NCI-H2171 (cell line): ENCODE data around the gene NBR1.
"Not testable (repeated sequence)": the region's sequence is repeated elsewhere in the genome, so short reads cannot be mapped to it uniquely, and the experiment has no call there.

Experiments
- DNase-seq: peaks from one replicate; lab custom pipeline; 2025; lab: John Stamatoyannopoulos, UW

Gene NBR1

DNA sequence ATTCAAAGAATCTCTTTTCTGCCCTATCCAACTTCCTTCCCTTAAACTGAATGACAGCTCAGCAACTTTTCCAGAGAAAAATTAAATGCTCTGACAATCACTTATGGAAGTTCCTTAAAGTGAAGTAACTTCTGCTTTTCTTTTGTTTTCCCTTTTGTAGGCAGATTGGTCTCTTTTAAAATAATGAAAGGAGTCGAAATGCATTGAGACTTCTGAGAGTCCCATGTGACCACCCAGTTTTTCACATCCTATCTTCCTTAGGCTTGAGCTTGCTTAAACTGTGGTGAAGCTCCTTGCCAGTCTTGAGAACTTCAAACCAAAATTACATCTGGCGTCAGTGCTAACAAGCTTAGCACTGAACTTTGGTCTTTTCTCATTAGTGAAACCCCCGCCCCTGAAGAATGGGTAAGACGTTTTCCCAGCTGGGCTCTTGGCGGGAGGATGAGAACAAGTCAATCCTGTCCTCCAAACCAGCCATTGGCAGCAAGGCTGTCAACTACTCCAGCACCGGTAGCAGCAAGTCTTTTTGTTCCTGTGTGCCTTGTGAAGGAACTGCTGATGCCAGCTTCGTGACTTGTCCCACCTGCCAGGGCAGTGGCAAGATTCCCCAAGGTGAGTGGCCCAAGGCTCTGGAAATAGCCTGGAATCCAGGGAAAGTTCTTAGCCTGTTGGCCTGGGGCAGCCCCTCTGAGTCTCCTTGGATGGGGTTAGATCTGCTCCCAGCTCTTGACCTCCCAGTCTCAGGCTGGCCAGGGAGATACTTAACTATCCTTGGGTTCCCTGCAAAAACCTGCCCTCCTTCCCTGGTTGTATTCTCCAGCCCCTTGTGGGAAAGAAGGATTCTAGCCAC is 41.9 kb downstream of the NBR1 start:
- DNase-seq, result no peak

DNA sequence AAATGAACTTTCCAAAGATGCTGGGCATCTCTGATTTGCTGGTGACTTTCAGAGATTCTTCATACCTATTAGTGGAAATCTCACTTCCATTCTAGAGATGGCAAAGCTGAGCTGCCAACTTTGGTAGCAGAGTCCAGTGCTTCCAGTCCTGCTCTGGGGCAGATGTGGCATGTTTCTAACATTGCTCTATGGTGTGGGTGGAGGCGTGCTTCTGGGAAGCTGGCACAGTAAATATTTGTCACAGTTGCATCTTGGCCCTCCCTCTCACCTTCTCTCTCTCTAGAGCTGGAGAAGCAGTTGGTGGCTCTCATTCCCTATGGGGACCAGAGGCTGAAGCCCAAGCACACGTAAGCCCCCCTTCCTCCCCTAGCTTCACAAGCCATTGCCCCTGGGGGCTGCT is 42.5 kb downstream of the NBR1 start:
- no peak for DNase-seq

DNA sequence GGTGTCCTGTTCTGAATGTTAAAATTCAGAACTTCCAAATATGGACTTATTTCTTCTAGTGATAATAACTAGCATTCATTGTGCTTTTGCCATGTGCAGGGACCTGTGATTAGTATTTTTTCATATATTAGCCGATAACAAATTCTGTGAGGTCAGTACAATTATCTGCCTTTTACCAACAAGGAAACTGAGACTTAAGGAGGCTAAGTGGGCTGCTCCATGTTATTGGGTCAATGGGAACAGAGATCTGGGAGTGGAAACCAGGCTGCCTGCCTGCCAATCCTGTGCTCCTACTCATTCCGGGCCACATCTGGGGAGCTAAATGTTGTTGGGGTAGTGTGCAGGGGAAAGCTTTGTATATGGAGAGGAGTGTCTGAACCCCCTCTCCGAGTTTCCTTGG is 44.3 kb downstream of the NBR1 start:
- DNase-seq, result no peak

DNA sequence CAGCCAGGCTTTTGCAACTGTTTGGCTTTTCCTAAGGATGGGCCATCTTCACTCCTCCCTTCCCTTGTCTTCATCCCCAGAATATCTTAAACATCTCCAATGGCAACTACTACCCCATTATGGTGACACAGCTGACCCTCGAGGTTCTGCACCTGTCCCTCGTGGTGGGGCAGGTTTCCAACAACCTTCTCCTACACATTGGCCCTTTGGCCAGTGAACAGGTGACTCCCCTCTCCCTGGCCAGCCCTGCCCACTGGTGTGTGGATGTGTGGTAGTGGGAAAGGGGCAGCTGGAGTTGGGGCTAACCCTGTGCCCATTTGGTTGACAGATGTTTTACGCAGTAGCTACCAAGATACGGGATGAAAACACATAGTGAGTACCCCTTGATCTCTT is 45.4 kb downstream of the NBR1 start:
- DNase-seq, result no peak

DNA sequence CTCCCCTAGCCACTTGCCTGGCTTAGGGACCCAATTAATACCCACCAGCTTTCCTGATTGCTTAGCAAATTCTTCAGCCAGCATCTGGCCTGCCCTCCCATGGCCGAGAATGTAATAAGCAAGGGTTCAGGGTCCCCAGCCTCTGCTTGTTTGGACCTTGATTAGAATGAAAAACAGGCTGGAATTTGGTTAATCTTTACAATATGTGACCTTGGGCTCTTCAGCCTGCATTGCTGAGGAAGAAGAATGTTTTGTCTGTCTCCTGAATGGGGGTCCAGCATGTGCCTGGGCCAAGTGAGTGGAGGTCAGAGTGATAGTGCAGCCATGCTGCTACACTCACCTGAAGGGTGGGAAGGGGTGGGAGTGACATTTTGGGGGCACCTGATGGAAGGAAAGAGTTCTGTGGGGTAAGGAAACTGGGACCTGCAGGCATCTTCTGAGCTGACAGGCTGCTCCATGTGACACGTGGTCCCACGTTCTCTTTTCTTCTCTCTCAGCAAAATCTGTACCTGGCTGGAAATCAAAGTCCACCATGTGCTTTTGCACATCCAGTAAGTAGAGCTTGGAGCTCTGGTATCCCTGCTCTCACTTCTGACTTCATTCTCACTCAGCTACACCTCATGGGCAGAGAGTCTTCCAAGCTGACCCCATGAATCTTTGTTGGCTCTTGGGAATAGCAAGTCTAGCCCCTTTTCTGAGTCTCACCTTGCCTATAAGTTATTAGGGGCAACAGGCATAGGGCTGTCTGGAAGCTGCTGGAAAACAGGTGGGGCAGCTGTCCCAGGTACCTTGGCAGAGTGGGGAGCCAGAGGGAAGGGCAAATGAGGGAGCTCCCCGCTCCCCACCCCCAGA is 46.0 kb downstream of the NBR1 start:
- DNase-seq, result no peak

DNA sequence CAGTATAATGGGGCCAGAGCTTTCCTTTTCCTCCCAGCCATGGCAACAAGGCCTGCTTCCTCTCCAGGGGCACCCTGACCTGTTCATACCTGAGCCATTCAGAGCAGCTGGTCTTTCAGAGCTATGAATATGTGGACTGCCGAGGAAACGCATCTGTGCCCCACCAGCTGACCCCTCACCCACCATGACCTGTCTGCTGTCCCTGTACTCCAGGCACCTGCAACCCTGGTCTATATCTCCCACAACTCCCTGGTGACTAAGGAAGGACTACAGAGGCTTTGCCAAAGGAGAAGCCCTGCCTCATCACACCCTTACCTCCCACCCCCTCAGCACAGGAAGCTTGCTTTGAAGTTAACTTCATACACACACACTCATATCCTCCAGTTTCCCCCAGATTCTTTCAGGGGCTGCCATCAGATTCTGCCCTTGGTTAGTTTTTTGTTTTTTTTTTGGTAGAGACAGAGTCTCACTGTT is 46.6 kb downstream of the NBR1 start:
- DNase-seq, result no peak

DNA sequence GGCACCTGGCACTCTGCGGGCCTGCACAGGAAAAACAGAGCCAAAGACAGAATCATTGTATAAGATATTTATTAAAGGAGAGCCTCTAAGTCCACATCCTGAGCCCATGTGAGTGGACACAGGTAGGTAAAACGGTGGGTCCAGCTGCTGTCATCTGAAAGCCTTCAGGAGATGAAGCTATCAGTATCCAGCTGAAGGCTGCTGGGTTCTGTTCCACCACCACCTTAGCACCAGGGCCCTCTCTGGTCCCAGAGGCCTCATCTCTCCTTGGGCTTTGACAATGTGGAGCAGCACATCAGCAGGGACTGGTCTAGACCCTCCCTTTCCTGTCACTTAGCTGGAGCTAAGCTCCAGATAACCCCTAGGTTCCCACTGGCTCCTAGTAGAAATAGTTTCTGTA is 48.0 kb downstream of the NBR1 start:
- DNase-seq, result no peak

DNA sequence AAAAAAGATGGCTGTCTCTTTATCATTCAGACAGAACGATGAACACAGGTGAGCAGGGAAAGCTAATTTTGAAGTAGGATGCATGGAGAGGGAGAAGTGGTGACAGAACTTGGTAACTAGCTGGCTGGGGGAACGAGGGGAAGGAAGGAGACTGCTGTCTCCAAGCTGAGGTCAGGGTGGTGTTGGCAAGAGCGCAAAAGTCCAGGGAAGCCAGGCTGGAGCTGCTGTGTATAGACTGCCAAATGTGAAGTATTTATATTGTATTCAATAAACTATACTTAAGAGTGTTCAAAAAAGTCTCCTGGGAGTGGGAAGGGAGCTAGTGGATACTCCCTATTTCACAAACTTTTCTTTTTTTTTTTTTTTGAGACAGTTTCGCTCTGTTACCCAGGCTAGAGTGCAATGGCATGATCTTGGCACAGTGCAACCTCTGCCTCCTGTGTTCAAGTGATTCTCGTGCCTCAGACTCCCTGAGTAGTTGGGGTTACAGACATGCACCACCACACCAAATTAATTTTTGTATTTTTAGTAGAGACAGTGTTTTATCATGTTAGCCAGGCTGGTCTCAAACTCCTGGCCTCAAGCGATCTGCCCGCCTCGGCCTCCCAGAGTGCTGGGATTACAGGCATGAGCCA is 48.8 kb downstream of the NBR1 start:
- no peak for DNase-seq

DNA sequence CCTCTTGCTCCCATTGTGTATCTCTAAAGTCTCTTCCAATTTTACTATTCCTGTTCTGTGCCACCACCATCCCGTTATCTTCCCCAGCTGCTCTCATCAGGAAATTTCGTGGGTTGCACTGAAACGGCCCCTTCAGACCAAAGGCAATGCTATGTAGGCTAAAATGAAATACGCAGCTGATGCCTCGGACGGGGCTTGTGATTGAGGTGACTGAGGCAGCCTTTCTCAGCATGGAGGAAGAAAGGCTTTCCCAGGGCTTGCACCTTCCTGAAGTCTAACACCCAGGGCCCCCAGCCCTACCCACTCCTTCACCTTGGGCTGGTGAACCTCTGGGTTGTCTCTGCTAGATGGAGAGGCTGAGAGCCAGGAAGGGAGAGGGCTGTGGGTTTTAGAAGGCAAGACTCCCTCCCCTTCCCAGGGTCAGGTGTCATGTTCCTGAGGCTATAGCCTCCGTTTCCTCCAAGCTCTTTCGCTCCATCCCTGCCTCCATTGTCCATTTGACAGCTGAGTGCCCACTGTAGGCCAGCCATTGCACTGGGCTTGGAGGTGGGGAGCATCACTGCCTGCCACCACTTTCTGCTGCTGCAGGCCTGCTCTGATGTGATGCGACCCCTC is 49.6 kb downstream of the NBR1 start:
- DNase-seq, result no peak

DNA sequence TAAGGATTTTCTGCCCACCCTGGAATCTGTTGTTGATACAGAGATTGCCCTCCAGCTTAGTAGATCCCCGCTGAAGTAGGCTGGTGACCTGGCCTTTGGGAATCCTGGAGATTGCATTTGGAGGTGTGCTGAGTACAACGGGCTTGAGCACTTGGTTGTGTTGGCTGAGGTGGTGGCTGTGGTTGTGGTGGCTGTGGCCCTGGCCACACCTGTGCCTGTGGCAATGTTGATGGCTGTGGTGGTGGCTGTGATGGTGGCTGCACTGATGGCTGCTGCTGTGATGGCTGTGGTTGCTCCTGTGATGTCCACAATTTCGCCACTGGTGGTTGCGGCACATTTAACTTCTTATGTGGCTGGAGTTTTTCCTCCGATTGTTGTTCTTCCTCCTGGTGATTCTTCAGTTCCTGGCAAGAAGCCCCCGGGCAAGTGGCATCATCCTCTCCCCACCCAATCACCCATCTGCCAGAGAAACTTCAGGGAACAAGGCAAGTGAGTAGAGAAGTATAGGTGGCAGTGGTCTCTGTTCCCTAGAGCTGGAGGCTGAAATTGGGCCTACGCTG is 53.2 kb downstream of the NBR1 start:
- no peak for DNase-seq

DNA sequence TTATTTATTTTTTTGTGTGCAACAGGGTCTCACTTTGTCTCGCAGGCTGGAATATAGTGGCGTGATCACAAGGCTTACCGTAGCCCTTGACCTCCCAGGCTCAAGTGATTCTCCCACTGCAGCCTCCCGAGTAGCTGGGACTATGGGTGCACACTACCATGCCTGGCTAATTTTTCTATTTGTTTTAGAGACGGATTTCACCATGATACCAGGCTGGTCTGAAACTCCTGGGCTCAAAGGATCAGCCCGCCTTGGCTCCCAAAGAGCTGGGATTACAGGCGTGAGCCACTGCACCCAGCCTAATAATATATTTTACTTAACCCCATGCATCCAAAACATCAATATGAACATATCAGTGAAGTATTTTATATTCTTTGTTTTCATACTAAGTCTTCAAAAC is 55.4 kb downstream of the NBR1 start:
- DNase-seq, result no peak

DNA sequence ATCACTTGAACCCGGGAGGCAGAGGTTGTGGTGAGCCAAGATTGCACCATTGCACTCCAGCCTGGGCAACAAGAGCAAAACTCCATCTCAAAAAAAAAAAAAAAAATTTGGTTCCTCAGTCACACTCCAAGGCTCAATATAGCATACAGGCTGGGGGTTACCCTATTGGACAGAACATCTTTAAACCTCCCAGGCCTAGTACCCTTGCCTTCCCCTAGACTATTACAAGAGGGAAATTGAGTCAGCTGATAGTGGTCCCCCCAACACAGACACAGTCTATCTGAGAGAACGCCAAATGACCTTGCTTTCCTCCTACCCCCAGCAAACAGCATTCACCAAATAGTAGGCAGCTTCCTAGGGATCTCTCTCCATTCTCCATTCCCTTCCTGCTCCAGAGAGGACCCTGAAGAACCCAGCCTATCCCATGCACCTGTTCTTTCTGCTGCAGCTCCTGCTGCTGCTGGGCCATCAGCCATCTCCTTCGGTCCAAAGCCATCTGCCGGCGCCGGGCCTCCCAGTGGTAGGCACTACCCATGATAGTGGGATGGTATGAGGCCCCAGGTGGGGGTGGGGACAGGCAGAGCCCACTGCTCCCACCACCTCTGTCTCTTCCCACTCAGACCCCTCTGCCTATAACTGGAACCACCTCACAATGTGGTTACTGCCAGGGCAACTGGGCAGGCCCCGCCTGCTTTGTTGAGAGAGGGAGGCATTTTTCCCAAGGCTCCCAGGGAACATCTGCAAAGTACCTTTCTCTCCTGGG is 57.2 kb downstream of the NBR1 start, which contains the start of gene CCDC200:
TSS of gene CCDC200 (minus strand) at position 604 of the 763 bp plus-strand sequence. CDS start at position 535, 69 bp downstream.
- not testable (repeated sequence) for DNase-seq

DNA sequence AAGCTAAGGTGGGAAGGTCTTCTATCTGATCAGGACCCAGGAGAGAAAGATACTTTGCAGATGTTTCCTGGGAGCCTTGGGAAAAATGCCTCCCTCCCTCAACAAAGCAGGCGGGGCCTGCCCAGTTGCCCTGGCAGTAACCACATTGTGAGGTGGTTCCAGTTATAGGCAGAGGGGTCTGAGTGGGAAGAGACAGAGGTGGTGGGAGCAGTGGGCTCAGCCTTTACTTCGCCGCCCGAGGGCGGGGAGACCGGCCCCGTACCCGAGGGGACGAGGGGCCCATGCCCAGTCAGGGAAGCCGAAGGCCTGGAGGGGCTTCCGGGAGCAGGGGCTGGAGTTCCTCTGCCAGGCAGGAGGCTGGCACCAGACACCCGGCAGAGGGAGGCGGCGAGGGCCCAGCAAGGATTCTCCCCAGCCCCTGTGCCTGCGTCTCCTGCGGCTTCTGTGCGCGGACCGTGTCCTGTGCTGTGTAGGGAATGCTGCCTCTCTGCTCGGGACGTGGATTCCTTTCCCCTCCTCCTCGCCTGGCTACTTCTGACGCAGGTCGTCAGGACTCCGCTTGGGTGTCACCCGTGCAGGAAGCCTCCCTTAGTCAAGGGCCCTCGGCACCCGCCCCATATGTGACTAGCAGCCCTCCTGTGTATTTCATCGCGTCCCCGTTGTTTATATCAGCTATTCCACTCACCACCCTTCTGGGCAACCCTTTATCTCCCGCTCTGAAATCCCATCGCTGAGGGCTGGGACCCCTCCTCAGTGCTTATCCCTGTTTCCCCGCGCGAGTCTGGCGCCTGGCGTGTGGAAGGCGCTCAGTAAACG is 60.4 kb downstream of the NBR1 start:
- not testable (repeated sequence) for DNase-seq

DNA sequence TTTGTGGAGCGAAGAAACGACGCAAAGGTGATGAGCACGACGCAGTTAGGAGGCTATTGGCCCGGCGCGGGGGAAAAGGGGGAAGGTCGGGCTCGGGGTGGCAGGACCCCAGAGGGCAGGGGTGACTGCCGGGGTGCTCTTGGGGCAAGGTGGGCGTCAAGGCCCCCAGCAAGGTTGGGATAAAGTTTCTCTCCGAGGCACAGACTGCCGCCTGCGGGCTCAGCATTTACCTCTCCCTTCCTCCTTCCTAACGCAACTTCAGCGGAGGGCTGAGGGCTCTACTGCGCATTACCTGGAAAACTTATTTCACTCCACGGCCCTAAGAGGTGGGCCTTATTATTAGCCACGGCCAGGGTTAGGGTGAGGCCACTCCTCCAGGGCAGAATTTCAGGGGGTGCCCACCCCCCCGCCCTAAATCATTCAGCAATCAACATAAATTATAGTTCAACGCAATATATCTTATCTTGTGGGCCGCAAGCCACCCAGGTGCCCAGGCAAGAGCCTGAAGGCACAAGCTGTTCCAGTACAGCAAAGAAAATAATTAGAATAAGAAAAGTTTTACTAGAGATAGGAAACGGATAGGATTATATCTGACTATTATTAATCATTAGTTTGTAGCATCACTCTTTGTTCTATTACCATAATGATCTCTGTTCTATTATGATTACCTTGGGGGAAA is 61.1 kb downstream of the NBR1 start:
- not testable (repeated sequence) for DNase-seq

DNA sequence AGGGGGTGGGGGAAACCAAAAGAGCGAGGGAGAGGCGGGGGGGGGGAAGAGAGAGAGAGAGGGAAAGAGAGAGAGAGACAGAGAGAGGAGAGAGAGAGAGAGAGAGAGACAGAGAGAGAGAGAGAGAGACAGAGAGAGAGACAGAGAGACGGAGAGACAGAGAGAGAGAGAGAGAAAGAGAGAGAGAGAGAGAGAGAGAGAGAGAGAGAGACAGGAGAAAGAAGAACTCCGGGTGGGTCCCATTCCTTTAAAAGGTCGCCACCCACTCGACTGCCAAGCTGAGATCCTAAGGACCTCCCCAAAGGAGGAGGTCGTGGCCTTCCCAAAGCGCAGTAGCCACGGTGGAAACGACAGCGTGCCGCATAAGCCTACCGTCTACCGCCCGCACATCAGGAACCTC is 62.2 kb downstream of the NBR1 start:
- not testable (repeated sequence) for DNase-seq

DNA sequence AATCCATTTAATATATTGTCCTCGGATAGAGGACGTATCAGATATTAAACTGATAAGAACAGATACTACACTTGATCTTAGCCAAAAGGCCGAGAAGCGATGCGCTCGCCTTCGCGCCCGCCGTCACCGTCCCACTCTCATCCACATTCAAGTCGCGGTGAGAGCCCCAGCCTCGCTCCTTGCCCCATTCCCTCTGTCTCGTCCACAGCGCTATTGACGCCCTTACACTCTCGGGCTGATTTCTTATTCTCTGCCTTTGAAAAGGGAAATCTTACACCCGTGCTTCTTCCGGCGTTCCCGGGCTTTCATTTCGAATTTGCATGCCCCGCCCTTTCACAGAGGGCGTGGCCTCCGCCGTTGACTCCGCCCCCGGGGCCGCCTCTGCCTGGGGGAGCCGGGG is 62.9 kb downstream of the NBR1 start, which contains the start of gene RNU2-1:
TSS of gene RNU2-1 (minus strand) at position 101 of the 400 bp plus-strand sequence.
- not testable (repeated sequence) for DNase-seq

DNA sequence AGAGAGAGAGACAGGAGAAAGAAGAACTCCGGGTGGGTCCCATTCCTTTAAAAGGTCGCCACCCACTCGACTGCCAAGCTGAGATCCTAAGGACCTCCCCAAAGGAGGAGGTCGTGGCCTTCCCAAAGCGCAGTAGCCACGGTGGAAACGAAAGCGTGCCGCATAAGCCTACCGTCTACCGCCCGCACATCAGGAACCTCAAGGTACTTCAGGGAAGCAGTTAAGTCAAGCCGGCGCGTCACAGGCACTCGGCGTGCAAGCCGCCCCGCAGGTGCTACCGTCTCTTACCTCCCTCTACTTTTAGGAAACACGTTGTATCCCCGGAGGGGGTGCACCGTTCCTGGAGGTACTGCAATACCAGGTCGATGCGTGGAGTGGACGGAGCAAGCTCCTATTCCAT is 68.6 kb downstream of the NBR1 start:
- not testable (repeated sequence) for DNase-seq

DNA sequence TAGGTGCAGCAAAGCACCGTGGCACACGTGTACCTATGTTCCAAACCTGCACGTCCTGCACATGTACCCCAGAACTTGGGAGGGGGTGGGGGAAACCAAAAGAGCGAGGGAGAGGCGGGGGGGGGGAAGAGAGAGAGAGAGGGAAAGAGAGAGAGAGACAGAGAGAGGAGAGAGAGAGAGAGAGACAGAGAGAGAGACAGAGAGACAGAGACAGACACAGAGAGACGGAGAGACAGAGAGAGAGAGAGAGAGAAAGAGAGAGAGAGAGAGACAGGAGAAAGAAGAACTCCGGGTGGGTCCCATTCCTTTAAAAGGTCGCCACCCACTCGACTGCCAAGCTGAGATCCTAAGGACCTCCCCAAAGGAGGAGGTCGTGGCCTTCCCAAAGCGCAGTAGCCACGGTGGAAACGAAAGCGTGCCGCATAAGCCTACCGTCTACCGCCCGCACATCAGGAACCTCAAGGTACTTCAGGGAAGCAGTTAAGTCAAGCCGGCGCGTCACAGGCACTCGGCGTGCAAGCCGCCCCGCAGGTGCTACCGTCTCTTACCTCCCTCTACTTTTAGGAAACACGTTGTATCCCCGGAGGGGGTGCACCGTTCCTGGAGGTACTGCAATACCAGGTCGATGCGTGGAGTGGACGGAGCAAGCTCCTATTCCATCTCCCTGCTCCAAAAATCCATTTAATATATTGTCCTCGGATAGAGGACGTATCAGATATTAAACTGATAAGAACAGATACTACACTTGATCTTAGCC is 69.8 kb downstream of the NBR1 start:
- DNase-seq, result not testable (repeated sequence)
